ENCODE measurements around the gene TIMM50.
A peak's percentile ranks its signal among the peaks of the same experiment; 100 is the strongest.
"Not testable (repeated sequence)": the region's sequence is repeated elsewhere in the genome, so short reads cannot be mapped to it uniquely, and the experiment has no call there.

Gene TIMM50

GRCh38 chr19:39470724-39471339 lies 9.8 kb upstream of the TIMM50 start:
- no peak for DNase-seq

GRCh38 chr19:39471756-39472536 lies 8.7 kb upstream of the TIMM50 start:
- DNase-seq = no peak

- DNase-seq = no peak
Measured at GRCh38 chr19:39472746-39473442, 7.7 kb upstream of the TIMM50 start.

- DNase-seq = no peak
Measured at GRCh38 chr19:39473443-39473960, 7.1 kb upstream of the TIMM50 start.

- peak; percentile 67 to 79 for DNase-seq
Measured at GRCh38 chr19:39474139-39474620, 6.5 kb upstream of the TIMM50 start.

- no peak for DNase-seq
Measured at GRCh38 chr19:39475748-39476147, 4.9 kb upstream of the TIMM50 start.

GRCh38 chr19:39479319-39479801 lies 1.3 kb upstream of the TIMM50 start:
- DNase-seq = not testable (repeated sequence)

- DNase-seq = no peak
Measured at GRCh38 chr19:39479916-39480315, 722 bp upstream of the TIMM50 start.

- DNase-seq = no peak
Measured at GRCh38 chr19:39481229-39481545, 549 bp downstream of the TIMM50 start.

GRCh38 chr19:39481676-39482075 lies 1.0 kb downstream of the TIMM50 start:
- no peak for DNase-seq

GRCh38 chr19:39483141-39483540 lies 2.5 kb downstream of the TIMM50 start:
- no peak for DNase-seq

- no peak for DNase-seq
Measured at GRCh38 chr19:39489756-39490155, 9.1 kb downstream of the TIMM50 start.

- no peak for DNase-seq
Measured at GRCh38 chr19:39492225-39492624, 11.6 kb downstream of the TIMM50 start.

GRCh38 chr19:39492788-39493187 lies 12.2 kb downstream of the TIMM50 start:
- no peak for DNase-seq

- DNase-seq = no peak
Measured at GRCh38 chr19:39494661-39495060, 14.0 kb downstream of the TIMM50 start.

GRCh38 chr19:39496063-39496462 lies 15.4 kb downstream of the TIMM50 start:
- DNase-seq = no peak

- no peak for DNase-seq
Measured at GRCh38 chr19:39497701-39497995, 17.0 kb downstream of the TIMM50 start.

GRCh38 chr19:39497996-39498797 lies 17.6 kb downstream of the TIMM50 start:
- peak in 1 of 2 donors; percentile 9 for DNase-seq

- DNase-seq = peak in 1 of 2 donors; percentile 7
Measured at GRCh38 chr19:39498798-39499642, 18.4 kb downstream of the TIMM50 start, which contains the start of gene DLL3. TSS of gene DLL3 (plus strand) at chr19:39498947. CDS start at chr19:39498975, 28 bp downstream.

GRCh38 chr19:39499932-39500331 lies 19.3 kb downstream of the TIMM50 start:
- no peak for DNase-seq

- DNase-seq = no peak
Measured at GRCh38 chr19:39500543-39500942, 19.9 kb downstream of the TIMM50 start.

- no peak for DNase-seq
Measured at GRCh38 chr19:39501340-39501739, 20.7 kb downstream of the TIMM50 start.
